ENCODE data around the gene PLEKHN1. TPM values are rescaled to one million over a fixed set of nuclear protein-coding genes. Genes with fewer than 3 reads are reported as not detected.

The PLEKHN1 gene, protein sequence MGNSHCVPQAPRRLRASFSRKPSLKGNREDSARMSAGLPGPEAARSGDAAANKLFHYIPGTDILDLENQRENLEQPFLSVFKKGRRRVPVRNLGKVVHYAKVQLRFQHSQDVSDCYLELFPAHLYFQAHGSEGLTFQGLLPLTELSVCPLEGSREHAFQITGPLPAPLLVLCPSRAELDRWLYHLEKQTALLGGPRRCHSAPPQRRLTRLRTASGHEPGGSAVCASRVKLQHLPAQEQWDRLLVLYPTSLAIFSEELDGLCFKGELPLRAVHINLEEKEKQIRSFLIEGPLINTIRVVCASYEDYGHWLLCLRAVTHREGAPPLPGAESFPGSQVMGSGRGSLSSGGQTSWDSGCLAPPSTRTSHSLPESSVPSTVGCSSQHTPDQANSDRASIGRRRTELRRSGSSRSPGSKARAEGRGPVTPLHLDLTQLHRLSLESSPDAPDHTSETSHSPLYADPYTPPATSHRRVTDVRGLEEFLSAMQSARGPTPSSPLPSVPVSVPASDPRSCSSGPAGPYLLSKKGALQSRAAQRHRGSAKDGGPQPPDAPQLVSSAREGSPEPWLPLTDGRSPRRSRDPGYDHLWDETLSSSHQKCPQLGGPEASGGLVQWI
- 0.30 and 0.32 TPM in 2 replicates for total RNA-seq

DNA sequence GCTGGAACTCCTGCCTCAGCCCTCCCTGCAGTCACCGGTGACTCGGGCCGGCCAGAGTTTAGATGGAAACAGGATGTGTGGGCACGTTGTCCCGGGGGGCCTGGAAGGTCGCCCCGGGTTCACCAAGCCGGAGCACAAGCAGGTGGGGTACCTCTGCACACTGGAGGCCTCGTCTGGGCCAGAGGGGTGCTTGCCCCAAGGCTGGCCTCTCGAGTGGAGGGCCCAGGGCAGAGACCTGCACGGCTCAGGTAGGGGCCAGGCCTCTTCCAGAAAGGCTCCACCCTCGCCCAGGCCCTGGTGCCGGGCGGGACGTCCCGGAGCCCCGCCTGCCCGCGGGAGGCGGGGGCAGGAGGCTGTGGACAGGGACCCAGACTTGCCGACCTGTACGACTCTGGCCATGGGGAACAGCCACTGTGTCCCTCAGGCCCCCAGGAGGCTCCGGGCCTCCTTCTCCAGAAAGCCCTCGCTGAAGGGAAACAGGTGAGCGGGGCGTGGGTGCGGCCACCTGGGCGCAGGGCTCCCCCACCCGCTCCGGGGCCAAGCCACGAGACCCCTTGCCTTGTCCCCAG, at the start of gene PLEKHN1:
Gene PLEKHN1, plus strand, starts transcription at position 348 of the 569 bp plus-strand sequence. Its CDS starts 50 bp downstream, at position 398.

DNA sequence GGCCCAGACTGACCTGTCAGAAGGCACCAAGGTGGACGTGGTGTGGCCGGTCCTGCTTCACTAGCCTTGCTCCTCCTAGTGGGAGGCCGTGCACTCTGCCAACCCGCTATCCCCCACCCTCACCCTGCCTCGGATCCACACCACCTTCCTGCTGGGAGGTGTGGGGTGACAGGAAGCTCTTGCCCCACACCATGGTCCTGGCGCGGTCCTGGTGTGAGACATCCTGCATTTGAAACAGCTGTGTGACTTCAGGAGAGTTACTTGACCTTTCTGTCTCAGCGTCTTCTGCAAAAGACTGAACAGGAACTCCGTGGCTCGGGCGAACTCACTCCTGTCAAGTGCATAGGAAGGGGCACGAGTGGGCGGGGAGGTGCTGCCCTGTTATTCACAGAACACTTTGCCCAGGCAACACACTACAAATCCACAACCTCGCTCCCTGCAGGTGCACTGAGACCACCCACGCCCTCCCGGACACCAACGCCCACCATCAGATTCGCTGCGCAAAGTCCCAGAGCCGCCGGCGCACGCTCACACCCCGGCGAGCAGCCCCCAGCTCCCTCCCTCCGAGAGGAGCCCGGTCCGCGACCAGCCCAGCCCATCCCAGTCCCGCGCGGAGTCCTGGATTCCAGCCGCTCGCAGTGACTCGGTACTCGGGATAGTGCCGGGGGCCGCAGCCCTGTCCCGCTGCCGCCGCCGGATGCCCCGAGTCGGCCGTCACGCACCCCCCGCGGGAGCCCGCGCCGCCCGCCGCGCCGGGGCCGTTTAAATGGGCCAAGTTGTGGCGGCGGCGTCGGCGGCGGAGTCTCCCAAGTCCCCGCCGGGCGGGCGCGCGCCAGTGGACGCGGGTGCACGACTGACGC, 42.9 kb upstream of the PLEKHN1 start, which contains the start of gene SAMD11:
Gene SAMD11, plus strand, starts transcription at position 793 of the 860 bp plus-strand sequence. CDS start 509 bp downstream, outside the sequence.

GRCh38 chr1:958823-959730, 7.2 kb upstream of the PLEKHN1 start, which contains the start of gene NOC2L:
TSS of gene NOC2L (minus strand) at chr1:959256. CDS start at chr1:959240, 16 bp downstream.

DNA sequence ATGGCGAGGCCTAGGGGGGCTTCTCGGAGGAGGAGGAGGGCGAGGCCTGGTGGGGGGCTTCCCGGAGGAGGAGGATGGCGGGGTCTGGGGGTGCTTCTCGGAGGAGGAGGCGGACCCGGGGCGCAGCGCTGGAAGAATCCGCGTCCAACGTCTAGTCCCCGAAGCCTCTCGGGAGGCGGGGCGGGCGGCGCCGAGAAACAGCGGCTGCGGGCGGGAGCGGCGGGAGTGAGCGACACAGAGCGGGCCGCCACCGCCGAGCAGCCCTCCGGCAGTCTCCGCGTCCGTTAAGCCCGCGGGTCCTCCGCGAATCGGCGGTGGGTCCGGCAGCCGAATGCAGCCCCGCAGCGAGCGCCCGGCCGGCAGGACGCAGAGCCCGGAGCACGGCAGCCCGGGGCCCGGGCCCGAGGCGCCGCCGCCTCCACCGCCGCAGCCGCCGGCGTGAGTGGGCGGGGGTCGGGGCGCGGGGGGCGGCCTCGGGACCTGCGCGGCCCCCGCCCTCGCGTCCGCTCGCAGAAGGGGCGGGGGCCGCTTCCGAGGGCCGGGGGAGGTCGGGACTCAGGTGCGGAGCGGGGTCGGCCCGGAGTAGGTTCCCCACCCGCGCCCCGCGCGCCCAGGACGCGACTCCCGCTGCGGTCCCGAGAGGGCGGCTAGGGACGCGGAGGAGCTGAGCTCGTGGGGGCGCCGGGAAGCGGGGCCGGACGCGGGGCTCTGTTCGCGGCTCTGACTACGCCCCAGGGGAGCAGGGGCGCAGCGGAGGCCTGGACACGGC, 5.7 kb upstream of the PLEKHN1 start, which contains the start of gene KLHL17:
Gene KLHL17, plus strand, starts transcription at position 222 of the 769 bp plus-strand sequence. Its CDS starts 110 bp downstream, at position 332.

DNA sequence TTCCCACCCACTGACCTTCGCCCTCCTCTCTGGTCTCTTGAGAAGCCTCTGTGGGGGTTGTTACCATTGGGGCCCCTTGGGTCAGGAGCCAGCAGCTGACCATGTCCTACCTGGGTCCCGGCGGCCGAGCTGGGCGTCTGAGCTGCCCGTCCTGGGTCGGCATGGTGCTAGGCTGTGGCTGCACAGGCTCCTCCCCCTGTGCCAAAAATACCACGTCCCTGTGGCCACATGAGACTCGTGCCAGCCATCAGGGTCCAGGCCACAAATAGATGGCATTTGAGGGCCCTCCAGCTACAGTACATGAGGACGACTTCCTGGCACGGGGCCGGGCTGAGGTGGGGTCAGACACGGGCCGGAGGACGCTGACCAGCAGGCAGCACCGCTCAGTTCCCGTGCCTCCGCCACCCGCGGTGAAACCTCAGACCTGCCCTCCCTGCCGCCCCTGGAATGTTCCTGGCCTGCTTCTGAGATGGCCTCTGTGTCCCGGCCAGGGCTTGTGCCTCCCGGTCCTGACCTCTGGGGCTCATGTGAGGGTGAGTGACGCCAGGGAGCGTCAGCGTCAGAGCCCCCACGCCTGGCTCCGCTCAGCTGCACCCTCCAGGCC, 15.8 kb downstream of the PLEKHN1 start, which contains the start of gene PERM1:
Gene PERM1, minus strand, starts transcription at position 139 of the 604 bp plus-strand sequence. CDS start 1,064 bp downstream, outside the sequence.

GRCh38 chr1:999725-1000356, 33.6 kb downstream of the PLEKHN1 start, which contains the start of gene HES4:
TSS of gene HES4 (minus strand) at chr1:1000097. CDS start at chr1:999973, 124 bp downstream.

DNA sequence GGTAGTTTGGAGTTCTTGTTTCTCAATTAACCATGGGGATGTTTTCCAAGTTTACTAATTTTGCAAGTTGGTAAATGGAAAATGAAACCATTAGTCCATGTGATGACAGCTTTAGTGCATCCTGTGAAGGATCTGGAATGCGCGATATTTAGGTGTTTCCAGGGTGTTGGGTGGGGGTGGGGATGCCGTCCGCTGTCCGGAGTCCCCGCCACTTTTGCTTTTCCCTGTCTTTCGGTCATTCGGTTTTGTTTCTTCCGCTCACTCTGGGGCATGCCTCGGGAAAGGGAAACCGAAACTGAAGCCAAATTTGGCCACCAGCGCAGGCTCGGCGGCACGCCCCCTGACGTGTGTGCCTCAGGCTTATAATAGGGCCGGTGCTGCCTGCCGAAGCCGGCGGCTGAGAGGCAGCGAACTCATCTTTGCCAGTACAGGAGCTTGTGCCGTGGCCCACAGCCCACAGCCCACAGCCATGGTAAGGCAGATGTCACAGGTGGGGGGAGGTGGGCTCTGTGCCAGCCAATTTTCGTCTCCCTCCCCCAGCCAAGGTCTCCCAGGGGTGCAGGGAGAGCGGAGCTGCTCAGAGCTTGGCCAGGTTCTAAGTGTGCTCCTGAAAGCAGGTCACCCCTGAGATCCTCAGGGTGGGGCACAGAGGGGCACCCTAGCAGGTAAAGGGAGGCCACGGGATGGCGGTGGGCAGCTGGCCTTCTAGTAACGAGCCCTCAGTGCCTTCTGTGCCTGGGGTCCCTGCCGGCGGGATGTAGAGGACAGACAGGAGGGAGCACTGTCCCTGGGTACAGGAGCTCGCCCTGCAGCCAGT, 47.0 kb downstream of the PLEKHN1 start, which contains the start of gene ISG15:
Gene ISG15, plus strand, starts transcription at position 393 of the 817 bp plus-strand sequence. Its CDS starts 77 bp downstream, at position 470.

DNA sequence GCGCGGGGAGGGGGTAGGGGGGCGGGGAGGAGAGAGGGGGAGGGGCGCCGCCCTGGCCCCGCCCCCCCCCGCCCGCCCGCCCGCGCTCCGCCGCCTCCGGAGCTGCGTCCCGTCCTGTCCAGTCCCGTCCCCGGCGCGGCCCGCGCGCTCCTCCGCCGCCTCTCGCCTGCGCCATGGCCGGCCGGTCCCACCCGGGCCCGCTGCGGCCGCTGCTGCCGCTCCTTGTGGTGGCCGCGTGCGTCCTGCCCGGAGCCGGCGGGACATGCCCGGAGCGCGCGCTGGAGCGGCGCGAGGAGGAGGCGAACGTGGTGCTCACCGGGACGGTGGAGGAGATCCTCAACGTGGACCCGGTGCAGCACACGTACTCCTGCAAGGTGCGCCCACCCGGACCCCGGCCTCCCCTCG, 53.7 kb downstream of the PLEKHN1 start, which contains the start of gene AGRN:
Gene AGRN, plus strand, starts transcription at position 121 of the 405 bp plus-strand sequence. Its CDS starts 53 bp downstream, at position 174.

Other genes starting within 250 kb of the PLEKHN1 start
- gene SAMD11, start 42.6 kb upstream of the PLEKHN1 start, total RNA-seq: under 0.01 and 0.32 TPM in 2 replicates
- 109 TPM in 2 replicates for gene NOC2L, start 7.2 kb upstream of the PLEKHN1 start, total RNA-seq
- gene KLHL17, start 5.9 kb upstream of the PLEKHN1 start, total RNA-seq: 4.1 and 8.4 TPM in 2 replicates
- not detected in 2 replicates for gene PERM1, start 15.6 kb downstream of the PLEKHN1 start, total RNA-seq
- gene HES4, start 33.6 kb downstream of the PLEKHN1 start, total RNA-seq: 109 and 135 TPM in 2 replicates
- gene ISG15, start 47.0 kb downstream of the PLEKHN1 start, total RNA-seq: 302 and 2,072 TPM in 2 replicates
- gene AGRN, start 53.6 kb downstream of the PLEKHN1 start, total RNA-seq: 56.2 and 70.7 TPM in 2 replicates
- gene RNF223, start 107.8 kb downstream of the PLEKHN1 start, total RNA-seq: not detected in 2 replicates
- gene C1orf159, start 149.6 kb downstream of the PLEKHN1 start, total RNA-seq: 5.2 and 5.9 TPM in 2 replicates
- not detected in 2 replicates for gene TTLL10, start 207.4 kb downstream of the PLEKHN1 start, total RNA-seq
- not detected in 2 replicates for gene TNFRSF18, start 240.1 kb downstream of the PLEKHN1 start, total RNA-seq
- gene TNFRSF4, start 247.7 kb downstream of the PLEKHN1 start, total RNA-seq: 0.61 and 0.65 TPM in 2 replicates